GM18517 (cell line): ENCODE data around the gene C19orf73.

ENCODE experiments used
- ATAC-seq: cut with Tn5 transposase; IDR thresholded peaks from one replicate; pipeline ENCODE4 v1.9.1; 2021; ENCODE audit warnings: mild to moderate bottlenecking, moderate library complexity; ENCODE audit not compliant: unreplicated experiment

C19orf73 gene

DNA sequence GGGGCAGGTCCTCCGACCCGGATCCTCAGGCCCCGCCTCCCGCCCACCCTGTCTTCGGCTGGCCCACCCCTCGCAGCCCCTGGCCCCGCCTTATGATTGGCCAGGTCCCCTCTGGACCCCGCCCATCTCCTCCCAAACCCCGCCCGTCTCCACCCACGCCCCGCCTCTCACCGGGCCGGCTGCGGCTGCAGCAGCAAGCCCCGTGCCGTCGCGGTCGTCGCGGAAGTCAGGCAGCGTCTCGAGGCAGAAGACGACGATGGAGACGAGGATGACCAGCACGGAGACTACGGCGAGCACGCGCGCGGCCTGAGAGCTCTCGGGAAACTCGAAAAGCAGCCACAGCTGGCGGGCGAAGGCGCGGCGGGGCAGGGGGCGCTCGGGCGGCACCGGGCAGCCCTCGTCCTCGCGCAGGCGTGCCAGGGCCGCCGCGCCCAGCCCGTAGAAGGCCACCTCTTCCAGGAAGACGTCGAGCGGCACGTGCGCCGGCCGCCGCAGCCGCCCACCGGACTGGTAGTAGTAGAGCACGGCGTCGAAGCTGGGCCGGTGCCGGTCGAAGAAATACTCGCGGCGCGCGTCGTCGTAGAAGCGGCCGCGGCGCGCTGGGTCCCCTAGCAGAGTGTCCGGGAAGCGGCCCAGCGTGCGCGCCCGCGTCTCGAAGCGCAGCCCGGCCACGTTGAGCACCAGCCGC lies 46.9 kb downstream of the C19orf73 start:
- no peak for ATAC-seq

DNA sequence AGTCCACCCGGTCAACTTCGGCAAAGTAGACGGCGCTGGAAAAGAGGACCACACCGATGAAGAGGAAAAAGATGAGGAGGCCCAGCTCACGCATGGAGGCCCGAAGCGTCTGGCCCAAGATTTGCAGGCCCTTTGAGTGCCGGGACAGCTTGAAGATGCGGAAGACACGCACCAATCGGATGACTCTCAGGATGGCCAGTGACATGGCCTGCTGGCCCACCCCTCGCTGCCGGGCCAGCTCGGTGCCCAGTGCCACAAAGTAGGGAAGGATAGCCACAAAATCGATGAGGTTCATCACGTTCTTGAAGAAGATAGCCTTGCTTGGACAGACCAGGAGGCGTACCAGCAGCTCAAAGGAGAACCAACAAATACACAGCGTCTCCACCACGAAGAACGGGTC lies 48.5 kb downstream of the C19orf73 start:
- no peak for ATAC-seq

DNA sequence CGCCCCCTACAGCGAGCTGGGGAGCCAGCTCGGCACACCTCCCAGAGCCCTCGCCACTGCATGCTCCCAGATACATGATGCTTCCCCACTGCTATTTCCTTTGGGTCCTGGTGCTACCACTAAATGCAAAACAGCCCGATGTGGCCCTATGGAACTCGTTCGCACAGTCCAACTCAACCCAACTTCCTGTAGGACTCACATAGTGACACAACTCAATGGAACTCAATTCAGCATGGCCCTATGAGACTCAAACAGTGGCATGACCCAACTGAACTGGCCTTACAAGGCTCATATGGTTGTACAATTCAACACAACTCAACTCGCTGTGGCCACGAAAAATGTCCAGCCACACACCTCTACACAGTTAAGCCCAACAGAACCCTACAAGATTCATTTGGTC lies 49.9 kb downstream of the C19orf73 start:
- no peak for ATAC-seq
